Adrenal gland (tissue), 5 donors: ENCODE measurements around the gene ZNF236.

Source experiments
- CTCF ChIP-seq, 6 experiments: fragments of 450-650 bp in 4 of 6; fragments of 200-600 bp in 2 of 6; sonication (generic) in 1 of 6; IDR thresholded peaks; 1 replicate in 5 of 6; 2 replicates in 1 of 6; pipeline versions ENCODE4 v1.5.1 to v1.8.0; 2016 to 2021; ENCODE audit warnings: antibody characterized with exemption in 6 of 6, mild to moderate bottlenecking in 2 of 6, moderate library complexity in 1 of 6
- POLR2A ChIP-seq, 2 donors: fragments of 450-650 bp; IDR thresholded peaks; one replicate each; pipeline ENCODE4 v1.6.1; 2017; ENCODE audit warnings: antibody characterized with exemption in 2 of 2, mild to moderate bottlenecking in 2 of 2, moderate library complexity in 1 of 2
- donor health status: DM: no; HTN: no; CAD: no.

GRCh38 chr18:76885001-76885400 lies 62.6 kb downstream of the ZNF236 start:
- TF ChIP-seq CTCF (IDR thresholded peaks at IDR 0.05): no peak
- TF ChIP-seq POLR2A (IDR thresholded peaks at IDR 0.05): no peak
